ENCODE results near the gene PEMT. TPM values are rescaled to one million over a fixed set of nuclear protein-coding genes. Genes with fewer than 3 reads are reported as not detected.

Gene PEMT
- total RNA-seq, 1 experiment from 2014 or later = 27.0 TPM

DNA sequence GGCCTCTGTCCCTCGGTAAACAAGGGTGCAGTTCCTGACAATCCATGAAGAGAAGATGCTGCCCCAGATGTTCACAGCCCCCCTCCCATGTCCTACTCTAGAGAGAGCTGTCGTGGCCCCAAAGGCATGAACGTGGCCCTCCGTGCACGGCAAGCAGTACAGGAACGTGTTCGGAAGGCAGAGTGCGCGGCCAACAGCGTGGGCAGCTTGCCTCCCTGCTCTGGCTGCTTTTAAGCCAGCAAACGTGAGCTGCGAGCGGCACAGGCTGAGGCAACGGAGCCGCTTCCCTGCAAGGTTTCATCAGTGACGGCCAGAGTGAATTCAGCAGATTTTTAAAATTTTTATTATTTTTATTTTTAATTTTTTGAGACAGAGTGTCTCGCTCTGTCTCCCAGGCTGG, 37.2 kb downstream of the PEMT start:
- in situ Hi-C loops (cut with HindIII; ENCODE audit: low pct_unique_long_range_greater_than_20kb, low sequenced_read_pairs) = no loop called here
- no peak for DNase-seq (ENCODE audit: low read depth, low spot score)
- ChIA-PET CTCF (no interaction called here), POLR2A (no interaction called here)
- no peak for ATAC-seq
- no peak overlapping the region for H3K27ac ChIP-seq (ENCODE audit: low read length)
- no peaks in the 10 kb centered on the region for H3K9me3 ChIP-seq (ENCODE audit: control insufficient read depth, insufficient read depth, low read depth, low read length)
- TF ChIP-seq POLR2AphosphoS5 (IDR thresholded peaks at IDR 0.05; ENCODE audit: low read depth, low read length) = no peak
- intact Hi-C loops (cut with micrococcal nuclease; ENCODE audit: unreplicated experiment) = no loop called here
- no peaks in the 10 kb centered on the region for H3K27me3 ChIP-seq (ENCODE audit: control insufficient read depth, insufficient read depth, low read length)
- H3K4me1 ChIP-seq (ENCODE audit: control insufficient read depth, insufficient read depth, low read length) = no peaks in the 10 kb centered on the region
- H3K36me3 ChIP-seq (ENCODE audit: control insufficient read depth, insufficient read depth, low read length) = no peaks in the 10 kb centered on the region
- no TSS peak for BruUV-seq (replicated peaks)
- H3K4me3 ChIP-seq (ENCODE audit: low read depth in 2 of 2, low read length in 2 of 2) = no peak overlapping the region

DNA sequence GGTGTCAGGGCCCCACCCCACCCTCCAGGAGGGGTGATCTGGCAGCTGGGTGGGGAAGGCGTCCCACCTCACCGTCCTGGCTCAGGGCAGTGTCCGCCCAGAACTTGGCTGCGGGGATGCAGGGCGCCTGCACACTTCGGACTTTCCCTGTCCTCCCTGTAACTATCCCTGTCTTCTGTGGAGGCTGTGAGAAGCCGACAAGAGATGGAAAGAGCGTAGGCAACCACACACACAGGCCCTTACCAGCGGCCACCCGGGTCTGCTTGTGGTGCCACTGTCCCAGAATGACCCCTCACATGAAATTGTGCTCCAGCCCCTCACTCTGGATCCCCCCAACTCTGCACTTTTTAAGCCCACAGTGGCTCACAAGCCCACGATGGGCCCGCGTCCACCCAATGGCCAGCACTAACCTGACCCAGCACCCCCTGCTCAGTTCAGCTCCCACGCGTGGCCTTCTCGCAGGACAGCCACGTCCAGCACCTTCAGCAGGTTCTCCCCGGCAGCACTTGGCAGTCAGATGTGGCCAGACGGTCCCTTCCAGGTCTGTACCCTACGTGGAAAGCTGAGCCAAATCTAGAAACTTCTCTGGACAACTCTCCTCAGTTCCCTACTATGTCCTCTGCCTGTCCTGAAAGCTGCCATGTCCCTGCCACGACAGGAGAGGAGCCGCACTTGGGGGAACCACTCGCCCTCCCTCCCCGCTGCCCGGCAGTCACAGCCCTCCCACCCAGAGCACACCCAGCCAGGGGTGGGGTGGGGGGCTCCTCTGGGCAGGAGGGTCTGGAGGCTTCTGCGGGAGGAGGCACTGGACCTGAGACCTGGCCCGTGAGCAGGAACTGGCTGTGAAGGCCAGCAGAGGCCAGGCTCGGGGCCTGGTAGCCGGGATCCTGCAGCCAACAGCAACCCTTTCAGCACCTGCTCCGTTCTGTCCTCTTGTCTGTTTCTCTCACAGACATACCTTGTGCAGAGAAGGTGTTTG, 38.0 kb downstream of the PEMT start:
- in situ Hi-C loops (cut with HindIII; ENCODE audit: low pct_unique_long_range_greater_than_20kb, low sequenced_read_pairs) = no loop called here
- Histone ChIP-seq H3K36me3 (ENCODE audit: control insufficient read depth, insufficient read depth, low read length) (no peaks in the 10 kb centered on the region), H3K27ac (ENCODE audit: low read length) (no peak overlapping the region), H3K4me3 (ENCODE audit: low read depth in 2 of 2, low read length in 2 of 2) (no peak overlapping the region), H3K9me3 (ENCODE audit: control insufficient read depth, insufficient read depth, low read depth, low read length) (no peaks in the 10 kb centered on the region), H3K27me3 (ENCODE audit: control insufficient read depth, insufficient read depth, low read length) (no peaks in the 10 kb centered on the region), H3K4me1 (ENCODE audit: control insufficient read depth, insufficient read depth, low read length) (no peaks in the 10 kb centered on the region)
- ATAC-seq = no peak
- DNase-seq (ENCODE audit: low read depth, low spot score) = no peak
- CTCF ChIA-PET = no interaction called here
- intact Hi-C loops (cut with micrococcal nuclease; ENCODE audit: unreplicated experiment) = no loop called here
- BruUV-seq (replicated peaks) = no TSS peak
- POLR2A ChIA-PET = no interaction called here
- TF ChIP-seq TCF7L2 (IDR thresholded peaks at IDR 0.05; ENCODE audit: low read depth, low read length) (no peak), POLR2AphosphoS5 (IDR thresholded peaks at IDR 0.05; ENCODE audit: low read depth, low read length) (no peak), SIN3A (IDR thresholded peaks at IDR 0.05; ENCODE audit: borderline replicate concordance, insufficient read depth, low read depth, low read length) (no peak)
- TF ChIP-seq, protein P1, sequence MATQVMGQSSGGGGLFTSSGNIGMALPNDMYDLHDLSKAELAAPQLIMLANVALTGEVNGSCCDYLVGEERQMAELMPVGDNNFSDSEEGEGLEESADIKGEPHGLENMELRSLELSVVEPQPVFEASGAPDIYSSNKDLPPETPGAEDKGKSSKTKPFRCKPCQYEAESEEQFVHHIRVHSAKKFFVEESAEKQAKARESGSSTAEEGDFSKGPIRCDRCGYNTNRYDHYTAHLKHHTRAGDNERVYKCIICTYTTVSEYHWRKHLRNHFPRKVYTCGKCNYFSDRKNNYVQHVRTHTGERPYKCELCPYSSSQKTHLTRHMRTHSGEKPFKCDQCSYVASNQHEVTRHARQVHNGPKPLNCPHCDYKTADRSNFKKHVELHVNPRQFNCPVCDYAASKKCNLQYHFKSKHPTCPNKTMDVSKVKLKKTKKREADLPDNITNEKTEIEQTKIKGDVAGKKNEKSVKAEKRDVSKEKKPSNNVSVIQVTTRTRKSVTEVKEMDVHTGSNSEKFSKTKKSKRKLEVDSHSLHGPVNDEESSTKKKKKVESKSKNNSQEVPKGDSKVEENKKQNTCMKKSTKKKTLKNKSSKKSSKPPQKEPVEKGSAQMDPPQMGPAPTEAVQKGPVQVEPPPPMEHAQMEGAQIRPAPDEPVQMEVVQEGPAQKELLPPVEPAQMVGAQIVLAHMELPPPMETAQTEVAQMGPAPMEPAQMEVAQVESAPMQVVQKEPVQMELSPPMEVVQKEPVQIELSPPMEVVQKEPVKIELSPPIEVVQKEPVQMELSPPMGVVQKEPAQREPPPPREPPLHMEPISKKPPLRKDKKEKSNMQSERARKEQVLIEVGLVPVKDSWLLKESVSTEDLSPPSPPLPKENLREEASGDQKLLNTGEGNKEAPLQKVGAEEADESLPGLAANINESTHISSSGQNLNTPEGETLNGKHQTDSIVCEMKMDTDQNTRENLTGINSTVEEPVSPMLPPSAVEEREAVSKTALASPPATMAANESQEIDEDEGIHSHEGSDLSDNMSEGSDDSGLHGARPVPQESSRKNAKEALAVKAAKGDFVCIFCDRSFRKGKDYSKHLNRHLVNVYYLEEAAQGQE (IDR thresholded peaks at IDR 0.05; ENCODE audit: insufficient read depth in 1 of 2, low read depth in 2 of 2, low read length in 1 of 2) = no peak
- TF ChIP-seq, protein P2, sequence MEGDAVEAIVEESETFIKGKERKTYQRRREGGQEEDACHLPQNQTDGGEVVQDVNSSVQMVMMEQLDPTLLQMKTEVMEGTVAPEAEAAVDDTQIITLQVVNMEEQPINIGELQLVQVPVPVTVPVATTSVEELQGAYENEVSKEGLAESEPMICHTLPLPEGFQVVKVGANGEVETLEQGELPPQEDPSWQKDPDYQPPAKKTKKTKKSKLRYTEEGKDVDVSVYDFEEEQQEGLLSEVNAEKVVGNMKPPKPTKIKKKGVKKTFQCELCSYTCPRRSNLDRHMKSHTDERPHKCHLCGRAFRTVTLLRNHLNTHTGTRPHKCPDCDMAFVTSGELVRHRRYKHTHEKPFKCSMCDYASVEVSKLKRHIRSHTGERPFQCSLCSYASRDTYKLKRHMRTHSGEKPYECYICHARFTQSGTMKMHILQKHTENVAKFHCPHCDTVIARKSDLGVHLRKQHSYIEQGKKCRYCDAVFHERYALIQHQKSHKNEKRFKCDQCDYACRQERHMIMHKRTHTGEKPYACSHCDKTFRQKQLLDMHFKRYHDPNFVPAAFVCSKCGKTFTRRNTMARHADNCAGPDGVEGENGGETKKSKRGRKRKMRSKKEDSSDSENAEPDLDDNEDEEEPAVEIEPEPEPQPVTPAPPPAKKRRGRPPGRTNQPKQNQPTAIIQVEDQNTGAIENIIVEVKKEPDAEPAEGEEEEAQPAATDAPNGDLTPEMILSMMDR (IDR thresholded peaks at IDR 0.05) = no peak

Measured in Panc1 (cell line).